ENCODE results near the gene CD82.
"Not testable (repeated sequence)": the region's sequence is repeated elsewhere in the genome, so short reads cannot be mapped to it uniquely, and the experiment has no call there.

CD82 gene

GRCh38 chr11:44535191-44535980 is 30.1 kb upstream of the CD82 start:
- no peak for FAIRE-seq

DNA sequence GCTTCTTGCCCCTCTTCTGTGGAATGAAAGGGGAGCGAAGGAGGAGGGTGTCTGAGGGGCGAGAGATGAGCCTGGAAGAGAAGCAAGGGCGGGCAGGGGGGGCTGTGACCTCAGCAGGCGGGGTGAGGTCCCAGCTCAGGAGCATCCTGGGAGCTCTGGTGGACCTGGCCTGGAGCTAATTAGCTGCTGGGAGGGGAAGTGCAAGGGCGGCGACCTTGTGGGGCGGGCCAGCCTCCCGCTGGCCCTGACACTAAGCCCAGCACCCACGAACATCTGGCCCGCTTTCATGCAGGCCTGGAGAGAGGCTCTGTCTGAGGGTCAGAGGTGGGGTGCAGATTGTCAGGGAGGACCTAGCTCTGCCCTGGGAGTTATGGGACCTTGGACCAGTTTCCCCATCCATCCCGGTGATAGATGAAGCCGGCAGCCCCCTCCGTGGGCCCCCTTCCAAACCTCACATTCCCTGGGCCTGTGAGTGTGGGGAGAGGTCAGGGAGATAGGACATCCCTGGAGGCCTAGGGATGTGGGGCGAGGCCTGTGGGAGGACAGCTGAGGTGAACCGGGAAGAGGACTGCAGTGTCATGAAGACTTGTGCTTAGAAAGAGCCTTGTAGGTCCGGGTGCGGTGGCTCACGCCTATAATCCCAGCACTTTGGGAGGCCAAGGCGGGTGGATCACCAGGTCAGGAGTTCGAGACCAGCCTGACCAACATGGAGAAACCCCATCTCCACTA is 28.5 kb upstream of the CD82 start:
- no peak for FAIRE-seq

GRCh38 chr11:44537679-44538078 is 27.8 kb upstream of the CD82 start:
- no peak for FAIRE-seq

DNA sequence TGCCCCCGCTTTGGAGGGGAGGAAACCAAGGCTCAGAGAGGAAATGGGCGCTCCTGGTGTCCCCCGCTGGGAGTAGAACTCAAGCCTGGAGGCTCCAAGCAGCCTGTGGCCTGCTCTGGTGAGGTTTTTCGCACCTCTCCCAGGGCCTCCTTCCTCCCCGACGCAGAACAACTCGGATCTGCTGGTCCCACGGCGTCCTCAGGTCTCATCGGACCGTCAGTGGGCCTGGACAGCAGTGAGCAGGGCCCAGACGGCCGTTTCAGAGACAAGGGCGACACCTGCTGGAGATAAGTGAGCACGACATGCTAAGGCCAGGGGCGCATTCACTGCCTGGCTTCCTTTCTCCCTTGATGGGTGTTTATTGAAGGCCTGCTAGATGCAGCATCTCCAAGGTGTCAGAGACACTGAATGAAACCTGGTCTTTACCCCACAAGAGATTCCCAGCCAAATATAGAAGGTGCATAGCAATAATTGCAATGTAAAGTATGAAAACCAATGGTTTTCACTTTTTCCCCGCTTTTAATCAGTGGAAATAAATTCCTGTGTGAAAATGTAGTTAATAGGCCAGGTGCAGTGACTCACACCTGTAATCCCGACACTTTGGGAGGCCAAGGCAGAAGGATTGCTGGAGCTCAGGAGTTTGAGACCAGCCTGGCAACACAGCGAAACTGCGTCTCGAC is 26.9 kb upstream of the CD82 start:
- FAIRE-seq: peak; percentile 90

GRCh38 chr11:44539971-44540370 is 25.5 kb upstream of the CD82 start:
- no peak for FAIRE-seq

DNA sequence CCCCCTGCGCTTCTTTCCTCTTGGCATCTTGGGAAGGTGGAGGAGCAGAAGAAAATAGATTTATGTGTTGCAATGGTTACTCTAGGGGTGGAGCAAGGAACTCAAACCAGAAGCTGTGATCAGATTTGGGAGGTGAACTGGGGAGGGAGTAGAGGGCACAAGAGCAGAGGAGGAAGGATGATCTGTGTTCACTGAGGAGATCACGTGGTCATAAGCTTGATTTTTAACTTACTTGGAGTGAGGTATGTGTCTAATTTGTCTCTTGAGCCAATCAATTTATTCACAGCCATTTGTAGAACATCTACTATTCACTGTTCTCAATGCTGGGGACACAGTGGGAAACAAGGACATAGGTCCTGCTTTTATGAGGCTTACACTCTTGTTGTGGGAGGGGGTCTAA is 24.8 kb upstream of the CD82 start:
- no peak for FAIRE-seq

GRCh38 chr11:44542372-44542771 is 23.1 kb upstream of the CD82 start:
- FAIRE-seq: no peak

DNA sequence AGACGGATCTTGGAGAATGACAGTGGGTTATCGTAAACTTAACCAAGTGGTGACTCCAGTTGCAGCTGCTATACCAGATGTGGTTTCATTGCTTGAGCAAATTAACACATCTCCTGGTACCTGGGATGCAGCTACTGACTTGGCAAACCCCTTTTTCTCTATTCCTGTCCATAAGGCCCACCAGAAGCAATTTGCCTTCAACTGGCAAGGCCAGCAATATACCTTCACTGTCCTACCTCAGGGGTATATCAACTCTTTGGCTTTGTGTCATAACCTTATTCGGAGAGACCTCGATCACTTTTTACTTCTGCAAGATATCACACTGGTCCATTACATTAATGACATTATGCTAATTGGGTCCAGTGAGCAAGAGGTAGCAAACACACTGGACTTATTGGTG is 18.5 kb upstream of the CD82 start:
- not testable (repeated sequence) for FAIRE-seq

DNA sequence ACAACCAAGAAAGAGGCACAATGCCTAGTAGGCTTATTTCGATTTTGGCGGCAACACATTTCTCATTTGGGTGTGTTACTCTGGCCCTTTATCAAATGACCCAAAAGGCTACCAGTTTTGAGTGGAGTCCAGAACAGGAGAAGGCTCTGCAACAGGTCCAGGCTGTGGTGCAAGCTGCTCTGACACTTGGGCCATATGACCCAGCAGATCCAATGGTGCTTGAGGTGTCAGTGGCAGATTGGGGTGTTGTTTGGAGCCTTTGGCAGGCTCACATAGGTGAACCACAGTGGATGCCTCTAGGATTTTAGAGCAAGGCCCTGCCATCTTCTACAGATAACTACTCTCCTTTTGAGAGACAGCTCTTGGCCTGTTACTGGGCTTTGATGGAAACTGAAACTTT is 17.9 kb upstream of the CD82 start:
- not testable (repeated sequence) for FAIRE-seq

- FAIRE-seq: no peak
These were observed 17.3 kb upstream of the CD82 start for GRCh38 chr11:44548032-44548695.

- not testable (repeated sequence) for FAIRE-seq
These were observed 16.3 kb upstream of the CD82 start for GRCh38 chr11:44548961-44549749.

DNA sequence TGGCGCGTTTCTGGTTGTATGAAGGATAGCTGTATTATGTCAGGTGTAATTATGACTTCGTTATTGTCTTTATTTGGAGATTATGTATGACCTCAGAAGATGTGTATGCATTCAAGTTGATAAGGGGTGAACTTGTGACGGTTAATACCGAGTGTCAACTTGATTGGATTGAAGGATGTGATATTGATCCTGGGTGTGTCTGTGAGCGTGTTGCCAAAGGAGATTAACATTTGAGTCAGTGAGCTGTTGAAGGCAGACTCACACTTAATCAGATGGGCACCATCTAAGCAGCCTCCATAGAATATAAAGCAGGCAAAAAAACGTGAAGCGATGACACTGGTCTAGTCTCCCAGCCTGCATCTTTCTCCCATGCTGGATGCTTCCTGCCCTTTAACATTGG is 15.3 kb upstream of the CD82 start:
- no peak for FAIRE-seq

DNA sequence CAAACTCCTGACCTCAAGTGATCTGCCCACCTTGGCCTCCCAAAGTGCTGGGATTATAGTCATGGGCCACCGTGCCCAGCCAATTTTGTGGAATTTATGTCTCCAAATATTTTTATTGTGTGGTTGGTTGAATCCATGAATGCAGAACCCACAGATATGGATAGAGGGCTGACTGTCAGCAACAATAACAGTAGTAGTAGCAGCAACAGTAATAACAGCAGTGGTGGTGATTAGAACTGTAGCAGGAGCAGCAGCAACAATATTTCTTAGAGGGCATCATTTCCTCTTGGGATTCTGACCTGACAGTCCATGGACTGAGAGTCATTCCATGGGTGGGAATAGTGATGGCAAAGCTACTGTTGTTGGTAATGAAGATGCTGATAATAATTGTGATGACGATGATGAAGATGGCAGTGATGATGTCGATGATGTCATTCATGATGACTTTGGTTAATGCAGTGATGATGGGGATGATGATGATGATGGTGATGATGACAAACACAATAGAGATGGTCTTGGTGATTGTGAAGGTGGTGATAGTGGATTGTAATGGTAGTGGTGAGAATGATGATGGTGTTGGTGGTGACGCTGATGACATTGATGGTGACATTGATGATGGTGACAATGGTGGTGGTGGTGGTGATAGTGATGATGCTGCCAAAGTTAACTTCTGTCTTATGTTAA is 13.9 kb upstream of the CD82 start:
- FAIRE-seq: no peak

DNA sequence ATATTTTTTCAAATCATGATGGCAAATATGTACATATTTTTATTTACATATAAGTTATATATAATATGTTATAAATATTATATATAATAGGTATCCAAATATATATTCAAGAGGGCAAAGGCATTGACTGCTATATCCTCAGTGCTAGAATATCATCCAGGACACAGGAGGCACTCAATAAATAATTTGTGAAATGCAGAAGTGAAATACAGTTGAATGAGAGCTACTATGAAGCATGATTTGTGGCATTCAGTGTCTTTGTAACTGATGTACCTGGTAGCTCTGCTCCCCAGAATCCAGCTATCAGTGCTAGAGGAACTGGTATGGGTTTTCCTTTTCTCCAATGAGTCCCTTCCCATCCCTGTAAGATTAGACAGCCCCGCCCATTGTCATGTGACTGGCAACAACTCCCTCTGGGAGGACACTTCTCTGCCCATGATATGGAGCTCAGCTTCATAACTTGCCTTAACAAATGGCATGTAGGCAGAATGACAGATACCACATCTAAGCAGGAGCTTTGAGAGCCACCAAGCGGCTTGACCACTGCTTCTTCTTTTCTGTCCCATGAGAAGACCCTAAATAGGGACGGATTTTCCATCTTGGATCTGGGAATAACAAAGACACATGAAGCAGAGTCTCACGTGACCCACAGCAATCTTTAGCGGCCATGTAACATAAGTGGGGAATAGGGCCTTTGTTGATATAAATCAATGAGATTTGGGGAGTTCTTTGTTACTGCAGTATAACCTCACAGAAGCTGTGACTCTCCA is 10.2 kb upstream of the CD82 start:
- FAIRE-seq: no peak

DNA sequence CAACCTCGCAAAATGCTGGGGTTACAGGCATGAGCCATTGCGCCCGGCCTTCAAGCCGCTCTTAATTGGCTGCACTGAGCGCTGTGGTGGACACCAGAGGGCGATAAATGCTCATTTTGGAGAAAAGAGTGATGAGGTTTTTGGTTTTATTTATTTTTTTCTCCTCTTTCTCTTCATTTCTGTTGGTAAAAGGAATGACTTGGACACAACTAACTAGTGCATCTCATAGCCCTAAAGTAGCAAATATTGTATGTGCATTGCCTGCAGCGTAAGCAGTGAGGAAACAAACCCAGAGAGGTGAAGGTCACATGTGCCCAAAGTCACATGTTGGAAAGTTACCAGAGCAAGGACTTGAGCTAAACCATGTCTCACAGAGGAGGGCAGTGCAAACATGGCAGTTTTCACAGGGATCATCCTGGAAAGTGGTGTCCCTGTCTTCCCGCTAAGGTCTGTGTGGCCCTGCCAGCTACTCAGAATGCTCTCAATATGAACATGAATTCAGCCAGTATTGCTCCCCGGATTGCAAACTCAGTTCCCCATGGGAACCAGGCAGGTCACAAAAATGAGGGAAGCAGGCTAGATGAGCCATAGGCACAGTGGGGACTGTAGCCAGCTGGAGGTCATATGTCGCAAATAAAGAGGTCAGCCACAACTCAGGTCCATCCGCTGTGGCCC is 8.6 kb upstream of the CD82 start:
- peak; percentile 85 for FAIRE-seq

- no peak for FAIRE-seq
These were observed 8.0 kb upstream of the CD82 start for GRCh38 chr11:44557464-44557863.

GRCh38 chr11:44559207-44559939 is 6.1 kb upstream of the CD82 start:
- no peak for FAIRE-seq

DNA sequence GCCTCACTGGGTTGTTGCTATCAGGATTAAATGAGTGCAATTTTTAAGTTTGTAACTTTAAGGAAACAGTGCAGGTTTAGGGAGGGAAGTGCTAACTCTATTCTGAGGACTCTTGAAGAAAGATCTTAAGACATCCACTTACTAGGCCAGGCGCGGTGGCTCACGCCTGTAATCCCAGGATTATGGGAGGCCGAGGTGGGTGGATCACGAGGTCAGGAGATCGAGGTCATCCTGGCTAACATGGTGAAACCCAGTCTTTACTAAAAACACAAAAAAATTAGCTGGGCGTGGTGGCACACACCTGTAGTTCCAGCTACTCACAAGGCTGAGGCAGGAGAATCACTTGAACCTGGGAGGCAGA is 5.5 kb upstream of the CD82 start:
- not testable (repeated sequence) for FAIRE-seq

- no peak for FAIRE-seq
These were observed 4.1 kb upstream of the CD82 start for GRCh38 chr11:44561275-44561805.
